ENCODE data around the gene ANKFN1.

ANKFN1 gene

DNA sequence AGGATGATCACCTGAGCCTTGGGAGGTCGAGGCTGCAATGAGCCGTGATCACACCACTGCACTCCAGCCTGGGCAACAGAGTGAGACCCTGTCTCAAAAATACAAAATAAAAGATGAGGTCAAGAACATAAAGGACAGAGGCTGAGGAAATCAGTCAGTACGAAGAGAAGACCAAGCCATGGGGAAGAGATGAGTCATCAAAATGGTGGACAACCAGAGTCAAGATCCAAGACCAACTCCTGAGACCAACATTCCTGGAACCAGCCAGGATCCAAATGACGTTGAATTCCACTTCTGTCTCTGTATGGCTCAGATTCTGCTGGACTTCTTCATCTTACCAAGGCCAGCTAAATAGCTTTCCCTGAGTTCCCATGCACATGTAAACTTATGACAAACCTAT is 395.4 kb downstream of the ANKFN1 start:
- TF ChIP-seq ZFX (IDR thresholded peaks at IDR 0.05) (no peak), CTCF (conservative IDR thresholded peaks at IDR 0.05) (no peak)
- no peak overlapping the region for H3K27ac ChIP-seq

- no peak overlapping the region for H3K27ac ChIP-seq
- TF ChIP-seq ZFX (IDR thresholded peaks at IDR 0.05) (no peak), CTCF (conservative IDR thresholded peaks at IDR 0.05) (no peak)
Observed at GRCh38 chr17:56549501-56549900, 396.2 kb downstream of the ANKFN1 start.

- TF ChIP-seq CTCF (conservative IDR thresholded peaks at IDR 0.05) (no peak), ZFX (IDR thresholded peaks at IDR 0.05) (no peak)
- no peak overlapping the region for H3K27ac ChIP-seq
Observed at GRCh38 chr17:56557682-56558081, 404.4 kb downstream of the ANKFN1 start.

DNA sequence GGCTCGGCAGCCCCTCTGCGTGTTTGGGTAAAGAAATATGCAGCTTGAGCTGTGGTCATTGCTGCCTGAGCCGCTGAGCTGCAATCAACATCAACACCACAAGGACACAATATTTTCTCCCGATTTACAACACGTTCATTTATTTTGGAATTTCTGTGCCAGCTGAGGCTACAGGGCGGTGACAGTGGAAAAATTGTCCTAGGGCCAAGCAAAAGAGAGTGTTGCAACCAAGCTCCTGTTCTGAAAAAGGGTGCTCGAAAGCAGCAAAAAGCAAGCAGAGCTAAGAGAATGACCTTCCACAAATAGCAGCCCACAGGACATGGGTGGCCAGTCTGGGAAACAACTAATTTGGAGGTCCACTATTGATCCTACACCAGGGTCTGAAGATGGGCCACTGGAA is 404.8 kb downstream of the ANKFN1 start:
- no peak overlapping the region for H3K27ac ChIP-seq
- TF ChIP-seq CTCF (conservative IDR thresholded peaks at IDR 0.05): no peak
- no peak for TF ChIP-seq ZFX (IDR thresholded peaks at IDR 0.05)

All from C4-2B (cell line).